HG03196 (cell line): Measurements from ENCODE around the gene DCAF4.
"Not testable (repeated sequence)": the region's sequence is repeated elsewhere in the genome, so short reads cannot be mapped to it uniquely, and the experiment has no call there.

Source experiments
- ATAC-seq: cut with Tn5 transposase; IDR thresholded peaks from one replicate; pipeline ENCODE4 v1.9.1; 2021; ENCODE audit not compliant: unreplicated experiment

The DCAF4 gene

GRCh38 chr14:72968316-72968715 is 42.1 kb downstream of the DCAF4 start:
- no peak for ATAC-seq

DNA sequence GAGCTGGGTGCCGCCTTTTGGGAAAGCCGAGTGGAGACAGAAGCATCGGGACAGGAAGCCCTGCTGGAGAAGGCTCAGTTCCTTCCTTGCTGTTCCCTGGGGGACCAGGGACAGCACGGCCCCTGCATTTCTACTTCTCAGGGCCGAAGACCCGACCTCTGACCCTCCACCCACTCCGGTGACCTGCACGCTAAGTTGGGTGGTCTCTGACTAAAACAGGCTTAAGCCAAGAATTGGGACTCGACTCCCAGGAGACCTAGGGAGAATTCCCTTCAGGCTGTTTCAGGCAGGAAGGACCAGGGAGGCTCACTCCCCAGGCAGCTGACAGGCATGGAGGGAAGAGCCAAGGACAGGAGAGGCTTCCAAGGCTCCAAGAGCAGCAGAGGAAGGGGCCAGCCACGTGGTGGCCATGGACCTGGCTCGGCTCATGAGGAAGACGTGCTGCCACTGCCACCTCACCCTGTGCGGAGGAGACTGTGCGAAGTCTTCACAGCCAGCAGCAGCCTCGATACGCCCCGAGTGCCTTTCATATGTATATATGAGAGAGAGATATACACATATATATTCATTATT is 43.9 kb downstream of the DCAF4 start:
- ATAC-seq: no peak

DNA sequence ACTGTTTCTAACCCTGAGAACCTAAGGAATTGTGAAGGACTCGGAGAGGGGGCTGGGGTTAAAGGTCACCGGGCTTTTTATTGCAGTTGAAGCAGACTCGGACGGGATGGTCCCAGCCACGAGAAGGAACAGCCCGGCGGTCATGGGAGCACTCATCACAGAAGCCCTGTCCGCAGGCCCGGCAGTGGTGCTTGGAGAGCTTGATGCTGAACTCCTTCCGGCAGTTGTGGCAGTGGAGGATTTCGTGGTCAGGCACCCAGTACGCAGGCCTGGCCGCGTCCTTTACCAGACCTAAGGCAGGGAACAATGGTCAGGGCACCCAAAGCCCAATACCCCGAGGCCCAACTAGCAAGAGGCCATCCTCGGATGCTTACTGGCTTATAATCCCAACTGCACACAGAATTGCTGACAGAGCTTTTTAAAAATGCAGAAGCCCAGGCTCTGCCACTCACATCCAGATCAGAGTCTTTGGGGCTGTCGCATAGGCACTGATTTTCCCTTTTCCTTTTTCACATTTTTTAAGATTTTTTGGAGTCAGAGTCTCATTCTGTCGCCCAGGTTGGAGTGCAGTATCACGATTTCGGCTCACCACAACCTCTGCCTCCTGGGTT is 44.7 kb downstream of the DCAF4 start:
- ATAC-seq: no peak

GRCh38 chr14:72974661-72975060 is 48.4 kb downstream of the DCAF4 start:
- ATAC-seq: no peak

GRCh38 chr14:72975770-72976169 is 49.5 kb downstream of the DCAF4 start:
- no peak for ATAC-seq

GRCh38 chr14:72978856-72979255 is 52.6 kb downstream of the DCAF4 start:
- ATAC-seq: no peak

DNA sequence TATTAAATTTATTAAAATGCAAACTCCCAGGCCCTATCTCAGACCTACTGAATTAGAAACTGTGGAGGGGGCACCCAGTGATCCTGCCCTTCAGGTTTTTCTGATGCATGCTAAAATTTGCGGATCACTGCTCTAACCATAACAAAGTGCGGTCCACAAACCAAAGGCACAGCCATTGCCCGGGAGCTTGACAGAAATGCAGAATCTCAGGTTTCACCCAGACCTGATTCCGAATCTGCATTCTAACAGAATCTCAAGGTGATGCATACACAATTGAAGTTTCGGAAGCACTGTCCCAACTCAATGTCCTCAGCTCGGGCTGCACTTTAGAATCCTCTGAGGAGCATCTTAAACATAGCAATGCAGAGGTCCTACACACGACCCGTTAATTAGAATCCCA is 54.6 kb downstream of the DCAF4 start:
- ATAC-seq: no peak

- ATAC-seq: no peak
Measured at GRCh38 chr14:72982146-72982708, 56.0 kb downstream of the DCAF4 start.

- ATAC-seq: no peak
Measured at GRCh38 chr14:72986214-72986613, 60.0 kb downstream of the DCAF4 start.

DNA sequence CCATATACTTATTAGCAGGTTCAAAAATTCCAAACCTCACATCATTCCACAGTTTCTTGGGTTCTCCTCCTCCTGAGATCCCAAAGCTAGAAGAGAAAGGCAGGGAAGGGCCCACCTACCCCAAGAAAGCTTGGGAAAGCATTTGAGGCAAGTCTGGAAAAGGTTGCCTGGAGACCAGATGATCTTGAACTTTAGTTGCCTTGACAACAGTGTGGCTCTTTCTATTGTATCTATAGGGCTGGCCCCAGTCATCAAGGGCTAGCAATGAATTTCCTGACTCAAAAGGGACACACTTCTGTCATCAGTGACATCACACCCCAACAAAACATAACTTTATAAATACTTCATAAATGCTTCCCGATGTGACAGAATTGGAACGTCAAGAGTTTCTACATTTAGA is 60.6 kb downstream of the DCAF4 start:
- ATAC-seq: no peak

GRCh38 chr14:72990171-72990570 is 63.9 kb downstream of the DCAF4 start:
- ATAC-seq: no peak

DNA sequence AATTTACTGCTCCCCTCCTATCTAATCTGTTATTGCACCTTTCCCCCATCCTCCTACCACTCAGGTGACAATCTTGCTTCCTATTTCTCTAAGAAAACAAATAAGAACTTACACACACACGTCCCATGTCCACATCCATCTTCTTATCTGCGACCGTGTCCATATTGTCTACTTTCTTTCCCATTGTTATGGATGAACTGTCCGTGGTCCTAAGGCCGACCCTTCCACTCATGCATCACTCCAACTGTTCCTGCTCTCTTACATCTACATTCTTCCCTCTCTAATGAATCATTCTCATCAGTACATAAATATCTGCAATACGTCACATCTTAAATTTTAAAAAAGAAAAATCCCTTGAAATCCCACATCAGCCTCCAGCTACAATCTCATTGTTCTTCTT is 70.7 kb downstream of the DCAF4 start:
- no peak for ATAC-seq

DNA sequence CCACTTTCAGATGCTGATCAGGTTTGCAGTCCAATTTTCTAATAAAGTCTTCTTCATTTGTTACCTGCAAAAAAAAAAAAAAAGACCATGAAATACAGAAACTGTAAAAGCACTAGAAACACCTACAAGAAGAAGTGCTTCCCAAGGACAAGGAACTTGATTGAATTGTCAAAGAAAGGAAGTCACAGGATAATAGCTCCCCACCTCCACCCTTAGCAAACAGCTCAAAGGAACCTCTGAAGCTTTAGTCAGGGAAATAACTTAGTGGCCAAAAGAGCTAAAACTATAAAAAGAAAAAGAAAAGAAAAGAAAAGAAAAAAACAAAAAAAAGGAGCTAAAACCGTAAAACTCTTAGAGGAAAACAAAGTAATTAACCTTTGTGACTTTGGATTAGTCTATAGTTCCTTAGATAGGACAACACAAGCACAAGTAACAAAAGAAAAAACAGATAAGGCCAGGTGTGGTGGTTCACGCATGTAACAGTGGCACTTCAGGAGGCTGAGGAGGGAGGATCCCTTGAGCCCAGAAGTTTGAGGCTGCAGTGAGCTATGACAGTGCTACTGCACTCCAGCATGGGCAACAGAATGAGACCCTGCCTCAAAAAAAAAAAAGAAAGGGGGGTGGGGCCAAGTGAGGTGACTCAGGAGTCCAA is 72.1 kb downstream of the DCAF4 start:
- ATAC-seq: no peak

- ATAC-seq: no peak
Measured at GRCh38 chr14:72999316-72999715, 73.1 kb downstream of the DCAF4 start.

DNA sequence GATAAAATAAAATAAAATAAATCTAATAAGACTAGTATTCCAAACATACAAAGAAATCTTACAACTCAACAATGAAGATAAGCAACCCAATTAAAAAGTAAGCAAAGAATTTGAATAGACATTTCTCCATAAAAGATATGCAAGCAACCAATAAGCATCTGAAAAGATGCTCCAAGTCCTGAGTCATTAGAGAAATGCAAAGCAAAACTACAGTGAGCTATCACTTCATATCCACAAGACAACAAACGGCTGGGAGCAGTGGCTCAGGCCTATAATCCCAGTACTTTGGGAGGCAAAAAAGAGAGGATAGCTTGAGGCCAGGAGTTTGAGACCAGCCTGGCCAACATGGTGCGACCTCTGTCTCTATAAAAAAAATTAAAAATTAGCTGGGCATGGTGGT is 73.8 kb downstream of the DCAF4 start:
- no peak for ATAC-seq

GRCh38 chr14:73003681-73004080 is 77.4 kb downstream of the DCAF4 start:
- no peak for ATAC-seq

- not testable (repeated sequence) for ATAC-seq
Measured at GRCh38 chr14:73004641-73005040, 78.4 kb downstream of the DCAF4 start.

- no peak for ATAC-seq
Measured at GRCh38 chr14:73007835-73008234, 81.6 kb downstream of the DCAF4 start.

DNA sequence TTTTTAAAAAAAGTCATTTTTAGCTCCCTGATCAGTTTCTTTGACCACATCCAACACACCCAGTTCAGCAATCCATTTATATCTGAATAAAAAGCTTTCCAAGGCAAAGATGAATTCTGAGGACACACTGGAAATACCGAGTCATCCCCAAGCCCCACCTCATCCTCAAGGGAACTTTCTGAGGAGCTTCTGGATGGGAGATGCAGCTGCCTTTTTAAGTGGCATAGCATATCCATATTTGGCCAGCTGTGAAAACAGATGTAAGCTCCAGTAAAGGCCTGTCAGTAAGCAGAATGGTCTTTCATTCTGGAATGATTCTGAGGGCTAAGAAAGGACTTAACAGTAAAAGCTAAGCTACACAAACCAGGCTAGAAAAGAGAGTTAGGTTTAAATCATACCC is 82.2 kb downstream of the DCAF4 start:
- ATAC-seq: no peak
